NCI-H1694 (cell line): Measurements from ENCODE around the gene MIEN1.
"Not testable (repeated sequence)": the region's sequence is repeated elsewhere in the genome, so short reads cannot be mapped to it uniquely, and the experiment has no call there.

Experiments
- DNase-seq: peaks from one replicate; lab custom pipeline; 2025; lab: John Stamatoyannopoulos, UW

The MIEN1 gene

GRCh38 chr17:39699157-39699817, 31.0 kb downstream of the MIEN1 start:
- not testable (repeated sequence) for DNase-seq

DNA sequence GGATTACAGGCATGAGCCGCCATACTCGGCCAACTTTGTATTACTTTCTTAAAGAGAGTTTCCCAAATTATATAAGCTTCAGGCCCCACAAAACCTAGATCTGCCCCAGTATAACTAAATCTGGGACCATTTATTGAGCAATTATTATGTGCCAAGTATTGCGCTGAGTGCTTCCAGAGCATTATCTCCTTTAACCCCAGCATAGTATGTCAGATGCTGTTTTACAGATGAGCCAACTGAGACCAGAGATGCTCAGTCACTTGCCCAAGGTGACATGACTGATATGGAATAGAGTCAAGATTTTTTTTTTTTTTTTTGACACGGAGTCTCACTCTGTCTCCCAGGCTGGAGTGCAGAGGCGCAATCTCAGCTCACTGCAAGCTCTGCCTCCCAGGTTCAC, 32.4 kb downstream of the MIEN1 start:
- no peak for DNase-seq

GRCh38 chr17:39696731-39697130, 33.6 kb downstream of the MIEN1 start:
- DNase-seq, result no peak

DNA sequence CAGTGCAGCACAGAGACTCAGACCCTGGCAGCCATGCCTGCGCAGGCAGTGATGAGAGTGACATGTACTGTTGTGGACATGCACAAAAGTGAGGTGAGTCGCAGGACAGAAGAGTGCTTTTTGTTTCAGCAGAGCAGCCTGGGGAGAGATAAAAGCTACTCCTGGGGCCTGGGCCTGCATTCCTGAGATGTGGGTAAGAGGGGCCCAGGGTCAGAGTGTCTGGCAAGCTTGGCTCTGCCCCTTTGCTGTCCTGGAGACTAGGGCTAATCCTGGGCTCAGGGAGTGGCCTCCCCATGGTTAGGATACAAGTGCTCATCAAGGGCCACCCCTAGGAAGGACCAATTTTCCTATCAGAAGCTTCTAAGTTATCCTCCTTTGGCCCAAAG, 35.2 kb downstream of the MIEN1 start:
- no peak for DNase-seq

DNA sequence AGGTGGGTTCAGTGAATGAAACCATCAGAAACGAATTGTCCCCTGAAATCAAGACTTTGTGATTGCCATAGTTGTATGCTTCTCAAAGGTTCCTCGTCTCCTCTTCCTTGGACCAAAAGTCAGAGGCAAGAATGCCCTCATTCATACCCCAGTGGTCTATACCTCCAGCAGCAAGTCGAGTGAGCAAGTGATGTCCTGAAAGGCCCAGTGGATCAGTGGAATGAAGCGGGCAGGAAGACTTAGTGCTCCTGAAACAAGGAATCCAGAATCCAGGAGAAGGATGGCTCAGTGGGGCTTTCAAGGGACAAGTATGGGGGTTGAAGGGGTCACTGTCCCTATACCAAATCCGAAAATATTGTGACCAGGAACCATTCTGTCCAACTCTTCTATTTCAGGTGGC, 35.7 kb downstream of the MIEN1 start:
- DNase-seq, result no peak

- no peak for DNase-seq
Observed at GRCh38 chr17:39688945-39689344, 41.4 kb downstream of the MIEN1 start.

DNA sequence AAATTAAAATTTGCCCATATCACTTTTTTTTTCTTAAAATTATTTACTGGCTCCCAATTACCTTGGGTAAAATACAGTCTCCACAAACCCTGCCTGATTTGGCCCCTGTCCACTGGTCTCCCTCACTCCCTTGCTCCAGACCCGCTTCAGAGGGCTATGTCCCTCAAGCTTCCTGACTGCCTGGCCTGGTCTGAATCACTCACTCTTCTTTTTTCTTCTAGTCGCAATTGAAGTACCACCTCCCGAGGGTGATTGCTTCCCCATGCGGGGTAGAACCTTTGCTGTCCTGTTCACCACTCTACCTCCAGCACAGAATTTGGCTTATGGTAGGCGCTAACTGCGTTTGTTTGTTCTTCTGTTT, 41.9 kb downstream of the MIEN1 start:
- DNase-seq, result no peak

- DNase-seq, result peak; percentile 97
Observed at GRCh38 chr17:39687546-39688474, 42.5 kb downstream of the MIEN1 start, which contains the start of gene PGAP3. Gene PGAP3, minus strand, starts transcription at chr17:39688057. Its CDS starts 43 bp downstream, at chr17:39688014.

GRCh38 chr17:39687101-39687545, 43.2 kb downstream of the MIEN1 start:
- DNase-seq, result no peak

DNA sequence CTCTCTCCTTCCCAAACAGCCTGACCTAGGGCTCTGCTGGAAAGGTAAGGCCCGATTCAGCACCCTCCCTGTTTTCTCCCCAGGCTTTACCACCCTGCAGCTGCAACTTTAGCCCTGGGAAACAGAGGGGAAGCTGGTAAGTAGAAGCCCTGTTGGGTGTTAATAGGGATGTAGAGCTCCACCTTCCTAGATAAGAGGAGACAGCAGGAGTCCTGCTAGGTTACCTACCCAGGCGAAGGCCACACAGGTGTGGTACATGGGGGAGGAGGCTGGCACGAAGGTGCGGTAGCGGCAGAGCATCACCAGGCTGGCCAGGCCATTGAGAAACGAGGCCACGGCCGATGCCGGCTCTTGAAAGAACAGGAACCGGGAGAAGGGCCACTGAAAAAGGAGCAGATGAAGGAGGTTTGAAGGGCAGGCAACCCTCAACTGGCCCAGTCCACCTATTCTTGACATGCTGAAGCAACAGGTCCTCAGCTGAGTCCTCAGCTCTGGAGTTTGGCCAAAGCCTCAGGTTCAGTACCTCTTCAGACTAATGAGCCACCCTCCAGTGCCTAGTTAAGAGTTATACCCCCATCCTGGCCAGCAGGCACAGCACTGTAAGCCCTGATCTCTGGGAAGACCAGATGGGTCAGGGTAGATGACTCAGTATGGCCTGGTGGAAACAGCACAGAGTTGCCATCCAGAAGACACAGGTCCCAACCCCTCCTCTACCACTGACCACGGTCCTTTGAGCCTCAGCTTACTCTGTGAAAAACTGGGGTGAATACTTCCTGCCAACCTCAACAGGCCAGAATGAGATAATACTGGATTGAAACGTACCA, 45.8 kb downstream of the MIEN1 start:
- no peak for DNase-seq

DNA sequence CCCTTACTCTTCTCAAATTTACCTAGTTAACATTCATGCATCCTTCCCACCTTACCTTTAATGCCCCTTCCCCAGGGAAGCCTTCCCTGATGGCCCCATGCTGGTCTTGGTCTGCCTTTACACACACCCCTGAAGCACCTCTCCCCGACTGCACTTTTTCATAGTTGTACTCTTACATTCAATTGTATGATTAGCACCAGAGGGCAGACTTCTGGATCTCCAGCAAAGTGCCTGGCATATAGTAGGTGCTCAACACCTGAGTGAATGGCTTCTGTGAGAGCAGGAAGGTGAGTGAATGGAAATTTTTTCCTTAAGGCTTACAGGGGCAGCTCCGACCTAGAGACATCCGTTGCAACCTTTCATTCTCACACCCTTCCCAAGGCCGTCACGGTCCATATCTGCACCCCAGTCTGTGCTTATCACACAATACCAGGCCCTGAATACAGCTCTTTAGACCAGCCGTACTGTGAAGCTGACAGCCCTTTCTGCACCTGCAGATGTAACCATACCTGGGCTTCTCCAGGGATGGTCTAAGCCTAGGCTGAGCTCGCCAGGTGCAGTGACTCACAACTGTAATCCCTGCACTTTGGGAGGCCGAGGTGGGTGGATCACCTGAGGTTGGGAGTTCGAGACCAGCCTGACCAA, 46.9 kb downstream of the MIEN1 start:
- no peak for DNase-seq

DNA sequence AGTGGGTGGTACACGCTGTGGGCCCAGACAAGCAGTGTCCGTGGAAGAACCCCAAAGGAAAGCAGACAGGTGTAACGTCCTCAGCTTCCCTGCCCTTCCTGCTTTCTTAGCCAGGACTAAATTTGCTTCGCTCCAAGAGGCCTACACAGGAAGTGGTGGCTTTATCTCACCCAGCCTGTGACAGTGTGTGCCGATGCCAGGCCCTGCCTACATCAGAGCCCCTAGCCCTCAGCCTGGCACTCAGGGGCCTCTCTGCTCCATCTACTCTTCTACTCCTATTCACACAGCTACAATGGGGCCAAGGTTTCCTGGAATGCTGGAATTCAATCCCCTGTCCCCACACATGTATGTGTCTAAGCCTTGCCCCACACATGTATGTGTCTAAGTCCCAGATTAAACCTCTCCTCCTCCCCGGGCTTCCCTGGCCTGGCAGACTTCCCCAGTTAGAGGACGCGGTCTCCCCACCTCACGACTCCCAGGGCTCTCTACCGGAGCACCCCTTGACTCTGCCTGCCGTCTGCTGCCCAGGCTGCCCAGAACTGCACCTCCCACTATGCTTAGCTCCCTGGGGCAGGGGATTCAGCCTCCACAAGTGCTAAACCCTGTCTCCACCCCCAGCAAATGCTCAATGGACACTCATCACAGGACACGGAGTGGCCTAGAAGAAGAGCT, 50.7 kb downstream of the MIEN1 start:
- no peak for DNase-seq
